GM19468 (cell line): ENCODE measurements around the gene DCDC2C.
"Not testable (repeated sequence)": the region's sequence is repeated elsewhere in the genome, so short reads cannot be mapped to it uniquely, and the experiment has no call there.

Experiments
- ATAC-seq: cut with Tn5 transposase; IDR thresholded peaks from one replicate; pipeline ENCODE4 v1.9.1; 2021; ENCODE audit warnings: mild to moderate bottlenecking, moderate library complexity, moderate number of reproducible peaks; ENCODE audit not compliant: unreplicated experiment; ENCODE audit errors: extremely low read depth

Gene DCDC2C

DNA sequence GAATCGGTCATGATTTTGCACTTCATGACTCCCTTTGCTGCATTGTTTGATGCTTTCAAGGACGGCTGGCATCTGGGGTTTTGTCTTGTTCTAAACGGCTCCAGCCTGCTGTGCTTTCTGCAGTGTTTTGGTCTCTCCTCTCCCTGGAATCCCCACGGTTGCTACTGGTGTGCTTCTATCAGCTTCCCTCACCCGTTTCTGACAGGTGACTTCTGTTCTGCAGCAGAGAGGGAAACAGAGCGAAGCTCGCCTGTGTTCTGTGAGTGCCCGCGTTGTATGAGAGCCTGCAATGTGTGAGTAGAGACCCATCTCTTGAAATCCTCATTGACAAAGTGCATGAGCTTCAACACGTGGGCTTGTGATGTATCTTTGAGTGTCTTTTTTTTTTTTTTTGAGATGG lies 102.8 kb downstream of the DCDC2C start:
- ATAC-seq: no peak

DNA sequence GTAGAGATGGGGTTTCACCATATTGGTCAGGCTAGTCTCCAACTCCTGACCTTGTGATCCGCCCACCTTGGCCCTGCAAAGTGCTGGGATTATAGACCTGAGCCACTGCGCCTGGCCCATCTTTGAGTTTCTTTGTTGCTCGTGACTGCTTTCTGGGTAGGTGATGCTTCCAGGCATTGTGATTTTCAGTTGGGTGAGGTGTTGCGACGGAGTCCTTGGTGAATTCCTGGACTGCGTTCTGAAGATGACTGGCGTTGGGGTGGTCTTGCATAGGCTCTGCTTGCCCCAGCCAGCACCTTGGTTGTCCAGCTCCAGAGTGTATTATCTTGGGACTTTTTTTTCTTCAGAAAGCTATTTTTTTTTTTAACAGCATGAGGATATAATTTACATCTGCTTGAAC lies 103.4 kb downstream of the DCDC2C start:
- no peak for ATAC-seq

DNA sequence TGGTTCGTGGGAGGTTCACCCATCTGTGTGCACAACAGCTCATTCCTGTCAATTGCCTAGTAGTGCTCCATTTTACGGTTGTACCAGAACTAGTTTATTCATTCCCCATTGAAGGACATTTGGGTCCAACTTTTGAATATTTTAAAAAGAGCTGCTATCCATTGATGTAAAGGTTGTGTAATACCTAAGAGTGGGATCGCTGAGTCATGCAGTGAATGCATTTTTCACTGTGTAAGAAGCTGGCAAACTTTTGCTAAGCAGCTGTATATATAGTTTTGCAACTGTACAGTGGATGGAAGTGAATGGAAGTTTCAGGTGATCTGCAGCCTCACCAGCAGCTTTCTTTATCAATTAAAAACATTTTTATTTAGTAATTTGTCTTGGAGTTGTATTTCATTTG lies 104.5 kb downstream of the DCDC2C start:
- no peak for ATAC-seq

- ATAC-seq: no peak
These were observed 111.4 kb downstream of the DCDC2C start for GRCh38 chr2:3814706-3815245.

GRCh38 chr2:3817144-3817543 lies 113.8 kb downstream of the DCDC2C start:
- ATAC-seq: not testable (repeated sequence)

DNA sequence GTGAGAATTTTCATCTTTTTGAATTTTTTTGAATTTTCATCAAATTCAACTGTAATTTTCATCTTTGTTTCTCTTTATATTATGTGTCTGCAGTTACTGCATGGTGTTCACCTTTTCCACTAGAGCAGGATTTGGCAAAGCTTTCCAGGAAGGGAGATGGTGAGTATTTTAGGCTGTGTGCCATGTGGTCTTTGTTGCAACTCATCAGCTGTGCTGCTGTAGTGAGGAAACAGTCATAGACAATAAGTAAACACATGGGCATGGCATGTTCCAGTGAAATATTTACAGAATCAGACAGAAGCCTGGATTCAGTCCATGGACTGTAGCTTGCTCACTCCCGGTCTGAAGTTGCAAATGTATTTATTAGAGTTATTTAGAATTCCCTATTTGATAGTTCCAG lies 120.4 kb downstream of the DCDC2C start:
- no peak for ATAC-seq

GRCh38 chr2:3827673-3828575 lies 124.5 kb downstream of the DCDC2C start:
- ATAC-seq: no peak

- no peak for ATAC-seq
These were observed 127.4 kb downstream of the DCDC2C start for GRCh38 chr2:3830796-3831195.

GRCh38 chr2:3837086-3837485 lies 133.7 kb downstream of the DCDC2C start:
- no peak for ATAC-seq

DNA sequence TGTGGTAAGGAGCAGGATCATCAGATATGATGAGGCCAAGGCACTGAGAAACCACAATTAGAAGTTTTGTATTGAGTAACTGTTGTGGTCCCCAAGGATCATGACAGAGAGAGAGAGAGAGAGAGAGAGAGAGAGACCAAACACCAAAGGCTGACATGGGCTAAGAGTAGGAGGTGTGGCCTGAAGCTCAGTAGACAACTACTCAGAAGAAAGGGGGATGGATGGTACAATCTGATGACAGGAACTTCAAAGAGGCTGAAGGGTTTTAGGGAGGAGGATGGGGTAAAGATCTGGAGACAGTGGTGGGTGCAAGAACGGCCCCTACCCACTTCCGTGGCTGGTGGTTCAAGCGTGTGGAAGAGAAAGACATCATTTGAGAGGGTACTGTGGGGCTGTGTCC lies 135.0 kb downstream of the DCDC2C start:
- ATAC-seq: no peak

GRCh38 chr2:3839476-3839875 lies 136.1 kb downstream of the DCDC2C start:
- ATAC-seq: no peak

- no peak for ATAC-seq
These were observed 137.3 kb downstream of the DCDC2C start for GRCh38 chr2:3840611-3841155.

DNA sequence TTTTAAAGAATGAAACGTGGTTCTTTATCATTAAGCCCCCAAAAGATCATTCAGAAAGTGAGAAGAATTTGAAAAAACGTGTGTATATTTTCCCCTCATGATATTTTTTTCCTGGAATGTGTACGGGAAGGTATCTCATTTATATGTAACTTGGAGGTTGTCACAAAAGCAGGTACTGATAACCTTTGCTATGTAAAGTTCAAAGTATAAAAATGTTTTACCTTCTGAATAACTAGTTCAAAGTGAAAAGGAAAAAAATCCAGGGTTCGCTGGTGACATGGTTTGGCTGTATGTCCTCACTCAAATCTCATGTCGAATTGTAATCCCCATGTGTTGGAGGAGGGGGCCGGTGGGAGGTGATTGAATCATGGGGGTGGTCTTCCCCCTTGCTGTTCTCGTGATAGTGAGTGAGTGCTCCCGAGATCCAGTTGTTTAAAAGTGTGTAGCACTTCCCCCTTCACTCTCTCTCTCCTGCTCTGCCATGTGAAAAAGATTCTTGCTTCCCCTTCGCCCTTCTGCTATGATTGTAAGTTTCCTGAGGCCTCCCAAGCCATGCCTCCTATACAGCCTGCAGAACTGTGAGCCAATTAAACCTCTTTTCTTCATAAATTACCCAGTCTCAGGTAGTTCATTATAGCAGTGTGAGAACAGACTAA lies 144.2 kb downstream of the DCDC2C start:
- ATAC-seq: no peak

GRCh38 chr2:3848776-3849175 lies 145.4 kb downstream of the DCDC2C start:
- ATAC-seq: no peak

- ATAC-seq: no peak
These were observed 145.8 kb downstream of the DCDC2C start for GRCh38 chr2:3849213-3849612.

GRCh38 chr2:3857576-3857975 lies 154.2 kb downstream of the DCDC2C start:
- ATAC-seq: no peak

DNA sequence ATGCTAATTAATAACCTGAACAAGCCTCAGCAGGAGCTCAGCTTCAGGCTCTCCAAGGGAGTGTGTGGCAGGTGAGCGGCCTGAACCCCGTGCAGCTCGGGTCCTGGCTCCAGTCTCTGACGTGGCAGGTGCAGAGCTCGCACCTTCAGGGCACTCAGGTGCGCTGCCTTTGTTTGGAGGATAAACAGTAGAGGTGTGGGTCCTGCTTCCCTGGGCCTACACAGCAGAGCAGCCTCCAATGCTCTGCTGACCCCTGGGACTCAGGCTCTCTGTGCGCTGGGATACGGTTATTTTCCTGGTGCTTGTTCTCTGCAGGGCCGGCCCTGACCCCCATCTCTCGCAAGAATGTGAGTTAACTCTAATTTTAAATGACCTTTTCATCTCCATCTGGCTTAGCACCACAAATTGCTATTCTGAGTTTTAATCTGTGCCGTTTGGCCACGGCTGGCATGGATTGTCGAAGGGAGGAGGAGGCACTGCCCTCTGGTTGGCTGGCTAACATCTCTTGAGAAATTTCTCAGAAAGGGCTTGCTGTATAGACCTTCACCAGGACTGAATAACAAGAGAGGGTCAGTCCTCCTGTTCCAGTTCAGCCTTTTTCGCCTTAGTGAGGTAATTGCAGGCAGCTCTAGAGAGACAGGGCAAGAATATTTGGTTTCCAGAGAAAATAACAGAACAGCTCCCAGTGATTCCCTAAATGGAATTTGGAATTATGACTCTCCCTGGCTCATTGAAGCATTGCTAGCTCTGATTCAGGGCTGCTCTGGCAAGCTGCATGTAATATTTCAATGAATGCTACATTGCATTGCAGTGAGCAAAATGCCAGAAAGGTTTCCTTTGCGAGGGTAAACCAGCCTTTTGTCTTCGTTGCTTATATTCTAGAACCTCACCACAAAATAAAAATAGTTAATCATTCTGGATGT lies 161.8 kb downstream of the DCDC2C start:
- no peak for ATAC-seq

DNA sequence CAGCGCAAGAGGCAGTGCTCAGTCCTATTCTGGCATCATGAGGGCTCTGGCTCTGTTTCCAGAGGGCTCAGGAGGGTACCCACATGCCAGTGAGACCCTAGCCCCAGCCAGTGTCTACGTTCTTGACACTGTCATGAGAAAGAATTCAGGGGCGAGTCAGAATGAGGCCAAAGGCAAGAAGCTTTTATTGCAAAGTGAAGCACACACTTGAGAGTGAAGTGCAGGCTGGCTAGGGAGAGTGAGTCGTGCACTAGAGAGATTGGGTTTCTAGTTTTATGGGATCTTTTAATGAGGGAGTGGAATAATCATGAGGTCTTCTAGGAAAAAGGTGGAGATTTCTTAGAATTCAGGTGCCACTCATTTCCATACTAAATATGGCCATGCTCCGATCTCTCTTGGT lies 164.1 kb downstream of the DCDC2C start:
- no peak for ATAC-seq

GRCh38 chr2:3868012-3868805 lies 164.8 kb downstream of the DCDC2C start:
- no peak for ATAC-seq
